Mucosa of rectum (tissue), 2 donors: Measurements from ENCODE around the gene KDM5A.
"Not testable (repeated sequence)": the region's sequence is repeated elsewhere in the genome, so short reads cannot be mapped to it uniquely, and the experiment has no call there.

Source experiments
- H3K27ac ChIP-seq, 2 donors: one replicate each; pipeline ENCODE4 v1.7.0; 2013; ENCODE audit warnings: inconsistent platforms in 2 of 2, low read depth in 2 of 2, low read length in 2 of 2
- H3K27me3 ChIP-seq, 2 donors: one replicate each; pipeline ENCODE4 v1.7.0; 2013; ENCODE audit warnings: low read length in 2 of 2; ENCODE audit not compliant: control insufficient read depth in 2 of 2, insufficient read depth in 2 of 2
- H3K36me3 ChIP-seq, 2 donors: one replicate each; pipeline ENCODE4 v1.7.0; 2013; ENCODE audit warnings: low read length in 2 of 2; ENCODE audit not compliant: control insufficient read depth in 2 of 2, insufficient read depth in 2 of 2
- H3K4me1 ChIP-seq, 2 donors: one replicate each; pipeline ENCODE4 v1.7.0; 2013; ENCODE audit warnings: low read length in 2 of 2, mild to moderate bottlenecking in 1 of 2; ENCODE audit not compliant: control insufficient read depth in 2 of 2, insufficient read depth in 2 of 2
- H3K4me3 ChIP-seq, 2 donors: one replicate each; pipeline ENCODE4 v1.7.0; 2013; ENCODE audit warnings: low read length in 2 of 2
- H3K9ac ChIP-seq, 2 donors: one replicate each; pipeline ENCODE4 v1.7.0; 2013; ENCODE audit warnings: low read length in 2 of 2, low read depth in 1 of 2, mild to moderate bottlenecking in 1 of 2
- H3K9me3 ChIP-seq, 2 donors: one replicate each; pipeline ENCODE4 v1.7.0; 2013; ENCODE audit warnings: low read length in 2 of 2; ENCODE audit not compliant: control insufficient read depth in 2 of 2
- donor health status: healthy.
- donor health status: Normal muscosa, but diverticular disease.

Gene KDM5A

DNA sequence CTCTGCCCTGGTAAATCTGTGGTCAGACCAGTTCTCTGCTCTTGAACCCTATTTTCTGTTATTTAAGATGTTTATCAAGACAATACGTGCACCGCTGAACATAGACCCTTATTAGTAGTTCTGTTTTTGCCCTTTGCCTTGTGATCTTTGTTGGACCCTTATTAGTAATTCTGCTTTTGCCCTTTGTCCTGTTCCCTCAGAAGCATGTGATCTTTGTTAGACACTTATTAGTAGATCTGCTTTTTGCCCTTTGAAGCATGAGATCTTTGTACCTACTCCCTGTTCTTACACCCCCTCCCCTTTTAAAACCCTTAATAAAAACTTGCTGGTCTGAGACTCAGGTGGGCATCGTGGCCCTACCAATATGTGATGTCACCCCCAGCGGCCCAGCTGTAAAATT is 153.2 kb downstream of the KDM5A start:
- H3K4me1 ChIP-seq, H3K9me3 ChIP-seq, H3K36me3 ChIP-seq, H3K4me3 ChIP-seq, H3K27me3 ChIP-seq, H3K27ac ChIP-seq, H3K9ac ChIP-seq: not testable (repeated sequence)

DNA sequence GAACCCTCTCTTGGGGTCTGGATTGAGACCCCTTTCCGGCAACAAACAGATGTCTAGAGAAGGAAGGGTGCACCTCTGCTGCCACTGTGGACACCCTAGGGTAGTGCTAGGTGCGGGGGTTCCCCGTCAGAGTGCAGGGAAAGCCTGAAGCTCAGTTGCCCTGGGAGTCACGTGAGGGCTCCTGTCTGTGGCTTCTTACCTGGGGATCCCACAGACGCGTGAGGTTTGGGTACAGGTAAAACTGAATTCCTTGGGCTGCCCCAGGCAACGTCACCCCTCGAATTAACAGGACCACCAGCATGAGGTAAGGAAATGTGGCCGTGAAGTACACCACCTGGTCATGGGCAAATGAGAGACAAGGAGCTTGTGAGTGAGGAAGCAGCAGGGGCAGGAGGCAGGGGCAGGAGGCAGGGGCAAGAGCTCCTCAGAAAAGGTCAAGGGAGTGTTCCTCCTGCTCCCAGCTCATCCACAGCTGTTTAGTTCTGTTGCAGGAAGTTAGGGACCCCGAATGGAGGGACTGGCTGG is 154.2 kb downstream of the KDM5A start:
- Histone ChIP-seq H3K4me1 (no peaks in the 10 kb centered on the region), H3K36me3 (no peaks in the 10 kb centered on the region), H3K9me3 (no peaks in the 10 kb centered on the region), H3K27me3 (peaks cover under 1 to 4% of the 10 kb centered on the region in 2 donors), H3K27ac (no peak overlapping the region), H3K4me3 (no peak overlapping the region), H3K9ac (no peak overlapping the region)

DNA sequence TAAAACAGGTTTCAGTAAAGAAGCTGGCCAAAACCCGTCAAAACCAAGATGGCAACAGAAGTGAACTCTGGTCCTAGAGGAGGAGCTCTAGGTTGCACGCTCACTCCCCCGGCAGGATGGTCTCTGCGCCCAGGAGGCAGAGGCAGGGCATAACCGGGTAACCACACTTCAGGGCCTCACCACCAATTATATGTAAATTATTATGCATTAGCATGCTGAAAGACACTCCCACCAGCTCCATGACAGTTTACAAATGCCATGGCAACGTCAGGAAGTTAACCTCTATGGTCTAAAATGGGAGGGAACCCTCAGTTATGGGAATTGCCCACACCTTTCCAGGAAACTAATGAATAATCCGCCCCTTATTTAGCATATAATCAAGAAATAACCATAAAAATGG is 155.1 kb downstream of the KDM5A start:
- no peak overlapping the region for H3K4me3 ChIP-seq
- H3K9ac ChIP-seq: no peak overlapping the region
- H3K27me3 ChIP-seq: peaks cover 4% of the 10 kb centered on the region in 2 donors
- no peaks in the 10 kb centered on the region for H3K4me1 ChIP-seq
- no peak overlapping the region for H3K27ac ChIP-seq
- H3K36me3 ChIP-seq: no peaks in the 10 kb centered on the region
- no peaks in the 10 kb centered on the region for H3K9me3 ChIP-seq

DNA sequence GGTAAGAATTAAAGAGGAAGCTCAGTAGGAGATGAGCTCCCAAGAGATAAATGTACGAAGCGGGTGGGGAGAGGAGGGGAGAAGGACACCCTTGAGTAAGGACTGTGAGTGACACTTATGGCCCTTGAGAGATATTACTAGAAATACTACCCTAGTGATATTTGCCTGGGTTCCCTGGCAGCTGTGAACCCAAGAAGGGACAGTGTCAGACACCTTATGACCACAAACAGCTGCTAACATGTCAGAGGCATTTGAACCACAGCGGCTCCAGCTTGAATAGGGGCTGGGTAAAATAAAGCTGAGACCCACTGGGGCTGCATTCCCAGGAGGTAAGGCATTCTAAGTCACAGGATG is 155.5 kb downstream of the KDM5A start:
- H3K9ac ChIP-seq: no peak overlapping the region
- H3K9me3 ChIP-seq: no peaks in the 10 kb centered on the region
- H3K36me3 ChIP-seq: no peaks in the 10 kb centered on the region
- no peaks in the 10 kb centered on the region for H3K4me1 ChIP-seq
- no peak overlapping the region for H3K27ac ChIP-seq
- H3K4me3 ChIP-seq: no peak overlapping the region
- peaks cover 4% of the 10 kb centered on the region in 2 donors for H3K27me3 ChIP-seq

DNA sequence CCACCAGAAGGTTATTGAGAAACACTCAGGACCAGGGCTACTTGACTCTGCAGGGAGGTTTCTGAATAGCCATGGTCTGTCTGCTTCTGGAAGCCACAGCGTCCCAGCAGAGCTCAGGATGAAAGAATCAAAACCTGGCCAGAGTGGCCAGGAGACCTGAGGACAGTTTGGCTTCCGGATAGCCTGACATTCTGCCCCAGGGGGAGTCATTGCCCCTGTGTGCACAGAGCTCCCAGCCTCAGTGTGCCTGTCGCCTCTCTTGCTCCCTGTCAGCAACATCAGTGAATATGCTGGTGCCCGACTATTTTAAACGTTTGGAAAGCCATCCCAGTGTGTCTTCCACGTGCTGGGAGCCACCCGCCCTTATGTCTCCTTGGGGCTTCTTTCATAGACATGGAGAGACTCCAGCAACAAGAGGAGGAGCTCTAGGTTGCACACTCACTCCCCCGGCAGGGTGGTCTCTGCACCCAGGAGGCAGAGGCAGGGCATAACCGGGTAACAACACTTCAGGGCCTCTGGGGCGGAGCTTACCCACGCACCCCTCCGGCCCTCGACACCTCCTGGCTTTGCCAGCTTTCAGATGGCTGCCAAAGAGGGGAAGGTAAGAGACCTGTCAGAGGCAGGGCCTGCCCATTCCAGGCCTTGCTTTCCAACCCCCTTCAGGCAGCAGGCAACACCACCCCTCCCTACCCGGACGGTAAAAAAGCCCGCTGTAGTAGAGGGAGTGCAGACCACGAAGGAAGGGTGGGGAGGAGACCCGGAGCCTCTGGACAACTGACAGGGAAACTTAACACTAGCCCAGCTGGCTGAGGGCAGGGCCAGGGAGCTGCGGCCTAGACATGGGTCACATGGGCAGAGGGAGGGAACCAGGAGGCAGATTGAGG is 156.1 kb downstream of the KDM5A start:
- Histone ChIP-seq H3K27me3 (peaks cover 4% of the 10 kb centered on the region in 2 donors), H3K4me3 (no peak overlapping the region), H3K27ac (no peak overlapping the region), H3K36me3 (no peaks in the 10 kb centered on the region), H3K4me1 (no peaks in the 10 kb centered on the region), H3K9ac (no peak overlapping the region), H3K9me3 (no peaks in the 10 kb centered on the region)

DNA sequence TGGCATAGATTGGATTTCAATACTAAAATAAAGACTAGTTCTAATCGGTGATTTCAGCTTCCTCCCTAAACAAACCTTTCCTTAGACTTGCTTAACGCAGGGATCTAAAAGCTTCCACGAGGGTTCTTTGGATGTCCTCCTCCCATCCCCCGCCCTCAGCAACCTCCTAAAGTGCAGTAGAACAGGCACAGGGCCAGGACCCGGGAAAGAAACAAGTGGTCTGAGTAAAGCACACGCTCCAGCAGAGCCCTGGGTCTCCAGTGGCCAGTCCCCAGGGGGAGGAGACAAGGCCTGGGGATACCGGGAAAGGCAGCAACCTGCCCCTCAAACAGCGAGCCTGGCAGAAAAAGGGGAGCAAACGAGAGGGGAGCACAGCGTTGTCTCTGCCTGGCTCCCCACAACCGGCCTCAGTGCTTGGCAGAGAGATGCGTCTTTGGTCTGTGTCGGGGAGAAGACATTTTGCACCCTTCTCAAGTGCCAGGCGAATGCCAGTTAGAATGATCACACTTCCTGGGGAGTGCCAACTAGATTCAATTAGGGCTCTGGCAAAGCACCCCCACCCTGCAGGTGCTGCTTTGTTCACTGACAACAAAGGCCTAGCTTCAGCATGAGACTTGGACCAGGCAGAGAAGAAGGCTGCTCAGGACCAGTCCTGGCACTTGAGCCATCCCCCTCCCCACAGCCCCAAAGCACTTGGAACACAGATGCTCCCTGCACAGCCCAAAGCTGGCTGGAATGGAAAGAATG is 158.0 kb downstream of the KDM5A start:
- Histone ChIP-seq H3K36me3 (no peaks in the 10 kb centered on the region), H3K27me3 (peaks cover 4% of the 10 kb centered on the region in 2 donors), H3K9ac (no peak overlapping the region), H3K27ac (no peak overlapping the region), H3K4me1 (no peaks in the 10 kb centered on the region), H3K9me3 (no peaks in the 10 kb centered on the region), H3K4me3 (no peak overlapping the region)
